GM10266 (cell line): ENCODE data around the gene FZD4.
"Not testable (repeated sequence)": the region's sequence is repeated elsewhere in the genome, so short reads cannot be mapped to it uniquely, and the experiment has no call there.

Source experiments
- DNase-seq: peaks from one replicate; pipeline ENCODE4 v3.0.0; 2012; ENCODE audit errors: extremely low spot score
- CTCF ChIP-seq: IDR thresholded peaks from 2 replicates; pipeline ENCODE4 v1.5.1; 2012; ENCODE audit warnings: mild to moderate bottlenecking, low read depth; ENCODE audit not compliant: control insufficient read depth, insufficient read depth; ENCODE audit errors: missing control alignments

FZD4 gene

GRCh38 chr11:86941077-86941870 lies 13.9 kb downstream of the FZD4 start:
- TF ChIP-seq CTCF, result no peak
- DNase-seq, result no peak

GRCh38 chr11:86940122-86940777 lies 14.9 kb downstream of the FZD4 start:
- DNase-seq, result no peak
- no peak for TF ChIP-seq CTCF

GRCh38 chr11:86938900-86939880 lies 16.0 kb downstream of the FZD4 start:
- TF ChIP-seq CTCF, result peak; percentile 79
- no peak for DNase-seq

- no peak for TF ChIP-seq CTCF
- no peak for DNase-seq
Observed at GRCh38 chr11:86938203-86938899, 16.8 kb downstream of the FZD4 start.

- DNase-seq, result not testable (repeated sequence)
Observed at GRCh38 chr11:86937193-86937806, 17.9 kb downstream of the FZD4 start.

GRCh38 chr11:86934926-86935579 lies 20.1 kb downstream of the FZD4 start:
- DNase-seq, result no peak
- TF ChIP-seq CTCF, result no peak
